Suppressor macrophage (primary cell): ENCODE results near the gene PCDHGB5.
A peak's percentile ranks its signal among the peaks of the same experiment; 100 is the strongest.
"Not testable (repeated sequence)": the region's sequence is repeated elsewhere in the genome, so short reads cannot be mapped to it uniquely, and the experiment has no call there.

Source experiments
- DNase-seq, 4 experiments: peaks; one replicate each; pipeline ENCODE4 v3.0.0-alpha.2; 2020 to 2022

PCDHGB5 gene

GRCh38 chr5:141382469-141383294, 15.1 kb upstream of the PCDHGB5 start, which contains the start of gene PCDHGA7:
Gene PCDHGA7, plus strand, starts transcription at chr5:141382742. Its CDS starts 158 bp downstream, at chr5:141382900.
- no peak for DNase-seq

GRCh38 chr5:141383345-141383744, 14.4 kb upstream of the PCDHGB5 start:
- no peak for DNase-seq

GRCh38 chr5:141384471-141385267, 13.1 kb upstream of the PCDHGB5 start:
- no peak for DNase-seq

GRCh38 chr5:141387557-141388311, 10.0 kb upstream of the PCDHGB5 start, which contains the start of gene PCDHGB4:
Gene PCDHGB4, plus strand, starts transcription at chr5:141387698. Its CDS starts 187 bp downstream, at chr5:141387885.
- DNase-seq = peak; percentile 19 to 63 (median 42)

- no peak for DNase-seq
These were observed 9.1 kb upstream of the PCDHGB5 start for GRCh38 chr5:141388661-141389060.

- DNase-seq = no peak
These were observed 8.3 kb upstream of the PCDHGB5 start for GRCh38 chr5:141389153-141390042.

GRCh38 chr5:141392429-141393198, 5.1 kb upstream of the PCDHGB5 start, which contains the start of gene PCDHGA8:
Gene PCDHGA8, plus strand, starts transcription at chr5:141392633. Its CDS starts 181 bp downstream, at chr5:141392814.
- DNase-seq = no peak

GRCh38 chr5:141393267-141393666, 4.5 kb upstream of the PCDHGB5 start:
- DNase-seq = no peak

- not testable (repeated sequence) for DNase-seq
These were observed 3.2 kb upstream of the PCDHGB5 start for GRCh38 chr5:141394401-141395187.

GRCh38 chr5:141398608-141399007, 861 bp downstream of the PCDHGB5 start:
- DNase-seq = no peak

- DNase-seq = no peak
These were observed 2.0 kb downstream of the PCDHGB5 start for GRCh38 chr5:141399555-141400258.

- DNase-seq = peak; percentile 15 to 52 (median 44)
These were observed 5.0 kb downstream of the PCDHGB5 start, which contains the start of gene PCDHGA9 for GRCh38 chr5:141402553-141403243. Gene PCDHGA9, plus strand, starts transcription at chr5:141402778. Its CDS starts 175 bp downstream, at chr5:141402953.

GRCh38 chr5:141403387-141403786, 5.6 kb downstream of the PCDHGB5 start:
- DNase-seq = no peak

- peak; percentile 43 to 81 (median 62) for DNase-seq
These were observed 10.2 kb downstream of the PCDHGB5 start, which contains the start of gene PCDHGB6 for GRCh38 chr5:141407790-141408505. Gene PCDHGB6, plus strand, starts transcription at chr5:141408021. Its CDS starts 182 bp downstream, at chr5:141408203.

GRCh38 chr5:141409598-141410306, 12.0 kb downstream of the PCDHGB5 start:
- no peak for DNase-seq

GRCh38 chr5:141411575-141411974, 13.8 kb downstream of the PCDHGB5 start:
- no peak for DNase-seq
